PC-9 (cell line): ENCODE results near the gene CSNK2A2.

Source experiments
- EZH2 ChIP-seq: fragments of 200-600 bp; sonication (generic); IDR thresholded peaks from 2 replicates; pipeline ENCODE4 v1.8.0; 2017; ENCODE audit warnings: antibody characterized with exemption, low read depth
- TF ChIP-seq, protein P1 (sequence below): fragments of 200-600 bp; sonication (generic); conservative IDR thresholded peaks from 2 replicates; pipeline ENCODE4 v1.6.1; 2017; ENCODE audit warnings: mixed run types, antibody characterized with exemption, mild to moderate bottlenecking, moderate library complexity

DNA sequence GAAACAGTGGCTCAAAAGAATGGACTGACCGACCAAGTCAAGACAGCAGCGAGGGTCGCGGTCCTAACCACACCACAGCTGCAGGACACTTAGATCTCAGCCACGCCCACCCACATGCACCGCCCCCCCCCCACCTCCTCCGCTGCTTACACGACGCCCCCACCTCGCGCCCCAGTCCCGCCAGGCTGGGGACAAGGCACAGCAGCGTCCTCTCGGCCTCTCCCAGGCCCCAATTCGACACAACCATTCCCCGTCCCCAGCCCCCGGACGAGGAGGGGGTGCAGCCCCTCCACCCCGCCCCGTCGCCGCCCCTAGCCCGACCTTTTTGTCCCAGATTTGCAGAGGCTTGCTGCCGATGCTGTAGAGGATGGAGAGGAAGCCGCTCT is 69.2 kb downstream of the CSNK2A2 start:
- TF ChIP-seq, protein P1, sequence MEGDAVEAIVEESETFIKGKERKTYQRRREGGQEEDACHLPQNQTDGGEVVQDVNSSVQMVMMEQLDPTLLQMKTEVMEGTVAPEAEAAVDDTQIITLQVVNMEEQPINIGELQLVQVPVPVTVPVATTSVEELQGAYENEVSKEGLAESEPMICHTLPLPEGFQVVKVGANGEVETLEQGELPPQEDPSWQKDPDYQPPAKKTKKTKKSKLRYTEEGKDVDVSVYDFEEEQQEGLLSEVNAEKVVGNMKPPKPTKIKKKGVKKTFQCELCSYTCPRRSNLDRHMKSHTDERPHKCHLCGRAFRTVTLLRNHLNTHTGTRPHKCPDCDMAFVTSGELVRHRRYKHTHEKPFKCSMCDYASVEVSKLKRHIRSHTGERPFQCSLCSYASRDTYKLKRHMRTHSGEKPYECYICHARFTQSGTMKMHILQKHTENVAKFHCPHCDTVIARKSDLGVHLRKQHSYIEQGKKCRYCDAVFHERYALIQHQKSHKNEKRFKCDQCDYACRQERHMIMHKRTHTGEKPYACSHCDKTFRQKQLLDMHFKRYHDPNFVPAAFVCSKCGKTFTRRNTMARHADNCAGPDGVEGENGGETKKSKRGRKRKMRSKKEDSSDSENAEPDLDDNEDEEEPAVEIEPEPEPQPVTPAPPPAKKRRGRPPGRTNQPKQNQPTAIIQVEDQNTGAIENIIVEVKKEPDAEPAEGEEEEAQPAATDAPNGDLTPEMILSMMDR = no peak
- TF ChIP-seq EZH2 = no peak
